Measurements from ENCODE around the gene PCDHA1.

The PCDHA1 gene

GRCh38 chr5:140926443-140927227, 140.7 kb downstream of the PCDHA1 start:
- no peak for DNase-seq

GRCh38 chr5:140927228-140927573, 141.3 kb downstream of the PCDHA1 start:
- DNase-seq, result no peak

- no peak for DNase-seq
Observed at GRCh38 chr5:140934964-140935606, 149.1 kb downstream of the PCDHA1 start.

GRCh38 chr5:140946578-140946977, 160.6 kb downstream of the PCDHA1 start:
- DNase-seq, result no peak

GRCh38 chr5:140951636-140952035, 165.7 kb downstream of the PCDHA1 start:
- no peak for DNase-seq

GRCh38 chr5:140953234-140953633, 167.3 kb downstream of the PCDHA1 start:
- no peak for DNase-seq

GRCh38 chr5:140962190-140962589, 176.2 kb downstream of the PCDHA1 start:
- no peak for DNase-seq

- no peak for DNase-seq
Observed at GRCh38 chr5:140964356-140964755, 178.4 kb downstream of the PCDHA1 start.

GRCh38 chr5:140965905-140966292, 180.0 kb downstream of the PCDHA1 start:
- DNase-seq, result no peak

- DNase-seq, result no peak
Observed at GRCh38 chr5:140966293-140967225, 180.6 kb downstream of the PCDHA1 start, which contains the start of gene PCDHAC2. Gene PCDHAC2, plus strand, starts transcription at chr5:140966476. Its CDS starts 291 bp downstream, at chr5:140966767.

GRCh38 chr5:140967226-140967893, 181.4 kb downstream of the PCDHA1 start:
- no peak for DNase-seq

- no peak for DNase-seq
Observed at GRCh38 chr5:140969880-140970279, 183.9 kb downstream of the PCDHA1 start.

GRCh38 chr5:140973550-140973949, 187.6 kb downstream of the PCDHA1 start:
- DNase-seq, result no peak

GRCh38 chr5:140977003-140977402, 191.1 kb downstream of the PCDHA1 start:
- DNase-seq, result no peak

GRCh38 chr5:140978260-140978659, 192.3 kb downstream of the PCDHA1 start:
- DNase-seq, result no peak

GRCh38 chr5:140978983-140979382, 193.0 kb downstream of the PCDHA1 start:
- DNase-seq, result no peak

GRCh38 chr5:140982083-140982716, 196.3 kb downstream of the PCDHA1 start:
- no peak for DNase-seq

GRCh38 chr5:140986117-140986521, 200.2 kb downstream of the PCDHA1 start:
- no peak for DNase-seq

GRCh38 chr5:140988100-140988499, 202.2 kb downstream of the PCDHA1 start:
- no peak for DNase-seq

GRCh38 chr5:140988608-140989007, 202.7 kb downstream of the PCDHA1 start:
- DNase-seq, result no peak

- DNase-seq, result no peak
Observed at GRCh38 chr5:140989254-140990020, 203.5 kb downstream of the PCDHA1 start.
